Ammon's horn (tissue), 1 donor: ENCODE data around the gene ZNF473.
A peak's percentile ranks its signal among the peaks of the same experiment; 100 is the strongest.
"Not testable (repeated sequence)": the region's sequence is repeated elsewhere in the genome, so short reads cannot be mapped to it uniquely, and the experiment has no call there.

Experiments
- DNase-seq: peaks from one replicate; pipeline ENCODE4 v3.0.0-alpha.2; 2016; ENCODE audit warnings: low spot score

The ZNF473 gene

DNA sequence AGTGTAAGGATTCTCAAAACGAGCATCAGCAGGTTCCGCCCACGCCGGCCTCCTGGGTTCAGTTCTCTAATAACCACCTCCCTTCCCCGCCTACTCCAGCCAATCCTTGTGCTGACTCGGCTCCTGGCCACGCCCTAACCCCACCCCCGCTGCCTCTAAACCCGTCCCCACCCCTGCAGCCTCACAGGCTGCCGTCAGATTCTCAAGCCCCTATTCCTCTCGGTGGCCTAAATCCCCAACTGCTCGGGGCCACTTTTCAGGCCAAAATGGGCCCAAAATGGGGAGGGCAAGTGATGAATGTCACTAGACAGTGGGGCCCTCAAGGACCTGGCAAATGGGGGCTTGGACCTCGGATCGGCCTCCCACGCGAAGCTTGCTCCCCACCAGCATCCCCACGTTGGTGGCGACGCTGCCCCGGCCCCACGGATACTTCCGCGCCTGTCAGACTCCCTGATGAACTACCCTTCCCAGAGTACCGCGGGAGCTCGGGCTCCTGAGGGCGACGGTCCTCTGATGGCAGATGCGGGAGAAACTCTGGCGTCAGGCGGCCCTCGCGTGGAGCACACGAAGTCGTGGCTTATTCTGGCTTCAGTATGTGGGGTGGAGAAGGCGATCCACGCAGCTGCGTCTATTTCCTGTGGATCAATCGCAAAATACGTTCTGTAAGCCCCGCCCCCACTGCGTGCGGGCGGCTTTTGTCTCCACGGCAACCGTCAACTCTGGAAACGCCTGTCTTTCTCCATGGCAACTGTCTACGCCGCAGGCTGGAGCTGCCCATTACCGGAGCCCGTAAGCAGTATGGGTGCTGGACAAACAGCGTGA, 24.8 kb downstream of the ZNF473 start:
- peak; percentile 95 for DNase-seq

DNA sequence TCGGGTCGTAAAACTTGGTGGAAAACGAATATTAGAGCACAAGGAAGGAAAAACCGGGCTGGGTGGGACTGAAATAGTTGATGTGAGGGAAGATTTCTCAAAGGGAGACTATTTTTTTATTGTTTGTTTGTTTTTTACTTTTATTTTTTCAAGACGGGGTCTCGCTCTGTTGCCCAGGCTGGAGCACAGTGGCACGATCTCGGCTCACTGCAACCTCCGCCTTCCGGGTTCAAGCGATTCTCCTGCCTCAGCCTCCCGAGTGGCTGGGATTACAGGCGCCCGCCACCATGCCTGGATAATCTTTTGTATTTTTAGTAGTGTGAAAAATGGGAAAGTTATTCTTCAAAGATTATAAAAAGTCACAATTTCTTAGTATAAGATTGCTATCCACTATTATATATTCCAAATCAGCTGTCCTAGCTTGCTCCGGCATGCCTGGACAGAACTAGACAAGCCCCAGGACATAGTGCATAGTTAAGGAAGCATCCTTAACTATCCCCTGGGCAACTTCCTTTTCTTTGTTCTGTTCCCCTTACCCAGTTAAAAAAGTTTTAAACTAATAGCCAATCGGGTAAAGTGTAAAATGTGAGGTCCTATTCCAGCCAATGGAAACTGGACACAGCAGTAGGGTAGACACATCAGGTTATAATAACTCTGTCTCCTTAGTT, 25.6 kb downstream of the ZNF473 start:
- DNase-seq = not testable (repeated sequence)

DNA sequence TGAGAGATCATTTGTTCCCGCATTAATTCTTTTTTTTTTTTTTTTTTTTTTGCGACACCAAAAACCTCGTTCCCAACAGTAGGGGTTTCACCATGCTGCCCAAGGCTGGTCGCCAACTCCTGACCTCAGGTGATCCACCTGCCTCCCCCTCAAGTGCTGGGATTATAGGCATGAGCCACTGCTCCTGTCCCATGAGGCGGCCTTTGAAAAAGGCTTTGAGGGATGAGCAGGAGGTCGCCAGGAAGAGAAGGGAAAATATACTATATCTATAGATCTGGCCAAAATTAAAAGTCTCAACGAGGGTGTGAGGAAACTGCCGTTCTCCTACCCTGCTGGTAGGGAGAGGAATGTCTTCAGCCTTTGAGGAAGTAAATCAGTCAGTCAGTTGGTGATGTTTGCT, 26.2 kb downstream of the ZNF473 start:
- no peak for DNase-seq

DNA sequence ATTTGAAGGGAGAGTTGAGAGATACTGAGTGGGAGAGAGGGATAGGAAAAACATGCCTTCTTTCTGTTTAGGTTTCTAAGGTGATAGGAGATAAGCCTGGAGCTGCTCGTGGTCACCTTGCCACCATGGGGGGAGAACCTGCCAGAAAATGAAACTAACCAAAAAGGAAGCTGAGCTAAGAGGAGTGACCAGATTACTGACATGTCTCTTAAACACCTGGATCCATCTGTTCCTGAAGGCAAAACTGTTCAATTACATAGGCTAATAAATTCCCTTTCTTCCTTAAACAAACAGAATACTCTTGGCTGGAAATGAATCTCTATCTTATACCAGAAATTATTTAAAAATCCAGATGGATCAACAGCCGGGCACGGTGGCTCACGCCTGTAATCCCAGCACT, 27.3 kb downstream of the ZNF473 start:
- no peak for DNase-seq

DNA sequence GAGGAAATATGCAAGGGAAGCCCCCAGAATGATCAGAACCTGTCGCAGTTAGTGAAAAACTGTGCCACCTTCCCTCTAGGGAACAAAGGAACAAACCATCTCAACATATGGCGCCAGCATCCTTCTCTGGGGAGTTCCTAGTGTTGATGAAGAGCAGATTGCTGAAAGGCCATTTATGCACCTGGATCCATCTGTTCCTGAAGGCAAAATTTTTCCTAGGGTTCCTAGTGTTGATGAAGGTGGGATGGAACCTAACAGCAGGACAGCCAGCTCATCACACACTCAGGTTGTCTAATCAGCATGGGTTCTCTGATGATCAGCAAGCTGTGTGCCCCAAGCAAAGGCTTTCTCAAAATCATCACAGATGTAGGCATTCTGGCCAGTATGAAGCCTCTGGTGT, 32.6 kb downstream of the ZNF473 start:
- no peak for DNase-seq

DNA sequence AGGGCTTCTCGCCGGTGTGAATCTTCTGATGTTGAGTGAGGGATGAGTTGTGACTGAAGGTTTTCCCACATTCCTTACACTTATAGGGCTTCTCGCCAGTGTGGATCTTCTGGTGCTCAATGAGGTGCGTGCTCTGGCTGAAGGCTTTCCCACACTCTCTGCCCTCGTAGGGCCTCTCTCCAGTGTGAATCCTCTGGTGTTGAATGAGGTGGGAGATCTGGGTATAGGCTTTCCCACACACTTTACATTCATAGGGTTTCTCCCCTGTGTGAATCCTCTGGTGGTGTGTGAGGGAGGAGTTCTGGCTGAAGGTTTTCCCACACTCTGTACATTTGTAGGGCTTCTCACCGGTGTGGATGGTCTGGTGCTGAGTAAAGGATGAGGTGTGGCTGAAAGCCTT, 33.2 kb downstream of the ZNF473 start:
- no peak for DNase-seq

DNA sequence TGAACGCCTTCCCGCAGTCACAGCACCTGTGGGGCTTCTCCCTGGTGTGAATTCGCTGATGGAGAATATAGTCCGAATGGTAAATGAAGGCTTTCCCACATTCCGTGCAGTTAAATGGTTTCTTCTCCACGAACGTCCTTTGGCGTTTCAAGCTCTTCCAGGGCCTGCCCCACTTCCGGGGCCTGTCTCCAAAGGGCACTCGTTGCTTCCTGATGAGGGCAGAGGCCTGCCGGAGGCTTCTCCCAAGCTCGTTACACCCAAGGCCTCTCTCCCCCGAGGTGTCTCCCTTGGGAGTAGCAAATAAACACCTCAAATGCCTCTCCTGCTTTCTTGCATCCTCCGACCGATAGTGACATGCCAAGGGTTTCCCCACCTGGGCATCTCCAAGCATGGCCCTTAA, 34.3 kb downstream of the ZNF473 start:
- no peak for DNase-seq

DNA sequence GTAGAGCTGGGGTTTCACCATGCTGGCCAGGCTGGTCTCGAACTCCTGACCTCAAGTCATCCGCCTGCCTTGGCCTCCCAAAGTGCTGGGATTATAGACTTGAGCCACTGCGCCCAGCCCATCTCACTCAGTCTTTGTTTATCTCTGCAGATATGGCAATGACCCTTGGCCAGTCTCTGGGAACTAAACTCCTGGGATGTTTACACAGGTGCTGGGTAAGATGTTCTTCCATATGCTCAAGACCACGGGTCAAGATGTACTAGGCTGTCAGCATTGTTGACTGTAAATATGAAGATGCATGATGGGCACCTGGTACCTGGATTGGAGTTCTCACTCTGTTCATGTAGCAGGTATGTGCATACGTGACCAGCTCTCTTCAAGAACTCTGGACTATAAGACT, 35.8 kb downstream of the ZNF473 start:
- DNase-seq = no peak

DNA sequence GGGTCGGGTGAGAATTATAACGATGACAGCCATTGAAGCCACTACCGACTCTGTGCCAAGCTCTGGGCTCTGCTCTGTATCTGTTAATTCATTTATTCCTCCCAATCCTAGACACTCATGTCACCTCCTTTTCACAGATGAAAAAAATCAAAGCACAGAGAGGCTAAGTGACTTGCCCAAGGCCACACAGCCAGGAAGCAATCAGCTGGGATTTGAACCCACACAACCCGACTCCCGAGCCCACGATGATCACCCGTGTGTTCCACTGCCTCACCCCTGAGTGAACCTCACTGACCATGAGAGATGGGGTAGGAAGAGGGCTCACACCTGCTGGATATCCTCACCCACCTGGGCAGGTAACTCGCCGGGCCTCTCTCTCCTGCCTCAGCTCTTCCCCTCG, 40.1 kb downstream of the ZNF473 start:
- no peak for DNase-seq

DNA sequence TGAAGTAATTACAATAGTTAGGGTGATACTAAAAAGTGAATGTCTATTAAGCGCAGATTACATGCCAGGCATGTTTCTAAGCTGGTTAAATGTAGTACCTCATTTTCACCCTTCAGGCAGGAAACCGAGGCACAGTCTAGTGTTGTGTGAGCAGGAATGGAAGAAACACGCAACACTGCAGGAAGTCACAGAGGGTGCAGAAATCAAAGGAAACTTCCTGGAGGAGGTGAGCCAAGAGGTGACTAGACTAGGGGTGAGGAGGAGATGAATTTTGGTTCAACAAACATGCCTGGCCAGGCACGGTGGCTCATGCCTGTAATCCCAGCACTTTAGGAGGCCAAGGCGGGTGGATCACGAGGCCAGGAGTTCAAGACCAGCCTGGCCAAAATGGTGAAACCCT, 41.8 kb downstream of the ZNF473 start:
- DNase-seq = no peak

DNA sequence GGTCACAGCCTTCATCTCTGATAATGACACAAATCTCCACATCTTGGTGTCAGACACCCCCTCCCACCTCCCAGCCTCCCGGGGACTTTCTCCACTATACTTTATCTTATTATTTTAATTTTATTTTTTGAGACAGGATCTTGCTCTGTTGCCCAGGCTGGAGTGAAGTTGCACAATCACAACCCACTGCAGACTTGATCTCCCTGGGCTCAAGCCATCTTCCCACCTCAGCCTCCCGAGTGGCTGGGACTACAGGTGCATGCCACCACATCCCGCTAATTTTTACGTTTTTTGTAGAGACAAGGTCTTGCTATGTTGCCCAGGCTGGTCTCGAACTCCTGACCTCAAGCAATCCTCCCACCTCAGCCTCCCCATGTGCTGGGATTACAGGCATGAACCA, 42.6 kb downstream of the ZNF473 start:
- DNase-seq = not testable (repeated sequence)

DNA sequence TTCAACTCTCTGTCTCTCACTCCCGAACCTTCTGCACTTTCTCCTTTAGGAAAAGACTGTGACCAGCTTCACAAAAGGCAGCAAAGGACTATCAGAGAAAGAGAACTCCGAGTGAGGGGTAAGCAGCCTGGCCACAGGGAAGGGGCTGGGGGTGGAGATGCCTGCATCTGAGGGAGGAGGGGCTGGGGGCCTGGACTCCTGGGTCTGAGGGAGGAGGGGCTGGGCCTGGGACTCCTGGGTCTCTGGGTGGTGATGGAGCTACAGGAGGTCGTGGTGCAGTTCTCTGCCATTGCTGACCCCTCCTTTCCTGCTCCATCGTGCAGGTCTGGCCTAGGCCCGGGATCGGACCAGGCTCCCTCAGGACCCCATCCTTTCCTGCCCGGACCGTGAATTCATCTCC, 49.3 kb downstream of the ZNF473 start:
- not testable (repeated sequence) for DNase-seq

DNA sequence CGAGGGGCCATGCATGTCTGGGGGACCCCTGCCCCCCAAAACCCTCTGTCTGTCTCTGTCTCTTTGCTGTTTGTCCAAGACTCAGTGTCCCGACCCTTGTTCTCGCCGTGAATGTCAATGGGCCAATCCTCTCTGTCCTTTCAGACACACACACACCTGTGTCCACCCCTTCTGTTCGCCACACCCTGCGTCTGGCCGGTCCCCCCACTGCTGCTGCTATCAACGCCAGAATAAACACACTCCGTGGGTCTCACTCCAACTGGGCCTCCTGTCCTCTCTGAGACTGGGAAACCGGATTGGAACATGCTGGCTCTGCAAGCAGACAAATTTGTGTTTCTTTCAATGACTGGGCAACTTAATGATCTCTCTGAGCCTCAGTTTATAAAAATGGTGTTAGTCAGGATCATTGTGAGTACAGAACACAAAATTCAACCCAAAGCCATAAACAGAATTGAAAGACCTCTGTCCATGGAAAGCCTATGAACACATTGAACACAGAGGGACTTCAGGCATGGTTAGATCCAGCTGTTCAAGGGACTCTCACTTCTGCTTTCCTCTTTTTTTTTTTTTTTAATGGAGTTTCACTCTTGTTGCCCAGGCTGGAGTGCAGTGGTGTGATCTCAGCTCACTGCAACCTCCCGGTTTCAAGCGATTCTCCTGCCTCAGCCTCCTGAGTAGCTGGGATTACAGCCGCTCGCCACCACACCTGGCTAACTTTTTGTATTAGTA, 50.0 kb downstream of the ZNF473 start:
- DNase-seq = not testable (repeated sequence)

DNA sequence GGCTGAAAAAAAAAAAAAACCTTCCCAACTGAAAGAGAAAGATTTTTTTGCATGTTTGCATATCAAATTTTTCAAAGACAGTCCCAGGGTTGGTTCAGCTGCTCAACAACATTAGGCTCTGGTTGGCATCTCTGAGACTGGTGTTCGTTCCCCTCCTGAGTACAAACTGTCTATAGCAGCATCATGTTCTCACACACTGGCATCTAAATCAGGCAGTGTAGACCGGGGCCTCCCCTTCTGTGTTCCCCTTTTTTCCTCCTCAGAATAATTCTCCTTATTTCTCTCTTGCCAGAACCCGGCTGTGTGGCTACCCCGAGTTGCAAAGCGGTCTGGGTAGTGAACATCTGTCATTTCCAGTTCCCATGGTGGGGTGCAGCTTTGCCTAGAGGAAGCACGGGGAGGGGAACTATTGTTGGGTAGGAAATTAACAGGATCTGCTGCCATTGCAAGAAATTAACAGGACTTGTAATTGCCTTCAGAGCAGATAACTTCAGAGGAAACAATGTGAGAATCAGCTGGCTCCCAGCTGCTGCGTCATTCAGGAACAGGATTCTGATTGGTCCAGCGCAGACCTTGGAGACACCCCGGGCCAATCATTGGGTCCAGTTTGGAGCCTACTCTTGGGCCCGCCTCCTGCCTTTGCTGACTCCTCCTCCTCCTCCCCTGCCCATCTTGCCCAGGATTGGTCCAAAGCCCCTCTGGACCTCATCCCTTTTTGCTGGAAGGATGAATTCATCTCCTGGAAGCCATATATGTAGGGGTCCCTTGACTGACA, 51.0 kb downstream of the ZNF473 start:
- DNase-seq = not testable (repeated sequence)

DNA sequence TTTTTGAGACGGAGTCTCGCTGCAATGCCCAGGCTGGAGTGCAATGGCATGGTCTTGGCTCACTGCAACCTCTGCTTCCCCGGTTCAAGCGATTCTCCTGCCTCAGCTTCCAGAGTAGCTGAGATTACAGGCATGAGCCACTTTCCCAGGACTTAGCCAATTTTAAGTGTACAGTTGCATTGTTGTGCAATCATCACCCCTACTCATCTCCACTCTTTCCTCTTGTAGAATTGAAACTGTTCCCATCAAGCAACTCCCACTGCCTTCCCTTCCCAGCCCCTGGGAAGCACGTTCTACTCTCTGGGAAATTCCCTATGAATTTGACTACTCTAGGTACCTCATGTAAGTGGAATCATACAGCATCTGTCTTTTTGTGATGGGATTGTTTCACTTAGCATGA, 53.2 kb downstream of the ZNF473 start:
- DNase-seq = not testable (repeated sequence)

DNA sequence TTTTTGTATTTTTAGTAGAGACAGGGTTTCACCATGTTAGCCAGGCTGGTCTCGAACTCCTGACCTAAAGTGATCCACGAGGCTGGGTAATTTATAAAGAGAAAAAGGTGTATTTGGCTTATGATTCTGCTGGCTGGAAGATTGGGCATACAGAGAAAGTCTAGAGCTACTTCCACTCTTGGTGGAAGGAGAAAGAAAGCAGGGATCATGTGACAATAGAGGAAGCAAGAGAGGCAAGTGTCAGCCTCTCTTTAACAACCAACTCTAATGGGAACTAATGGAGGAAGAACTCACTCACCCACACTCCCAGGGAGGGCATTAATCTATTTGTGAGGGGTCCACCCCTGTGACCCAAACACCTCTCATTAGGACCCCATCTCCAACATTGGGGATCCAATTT, 58.6 kb downstream of the ZNF473 start:
- DNase-seq = peak; percentile 22

DNA sequence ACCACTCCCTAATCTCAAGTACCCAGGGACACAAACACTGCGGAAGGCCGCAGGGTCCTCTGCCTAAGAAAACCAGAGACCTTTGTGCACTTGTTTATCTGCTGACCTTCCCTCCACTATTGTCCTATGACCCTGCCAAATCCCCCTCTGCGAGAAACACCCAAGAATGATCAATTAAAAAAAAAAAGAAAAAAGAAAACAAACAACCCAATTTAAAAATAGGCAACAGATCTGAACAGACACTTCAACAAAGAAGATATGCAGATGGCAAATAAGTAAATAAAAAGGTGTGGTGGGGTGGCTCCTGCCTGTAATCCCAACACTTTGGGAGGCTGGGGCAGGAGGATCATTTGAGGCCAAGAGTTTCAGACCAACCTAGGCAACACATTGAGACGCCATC, 61.3 kb downstream of the ZNF473 start:
- DNase-seq = not testable (repeated sequence)

DNA sequence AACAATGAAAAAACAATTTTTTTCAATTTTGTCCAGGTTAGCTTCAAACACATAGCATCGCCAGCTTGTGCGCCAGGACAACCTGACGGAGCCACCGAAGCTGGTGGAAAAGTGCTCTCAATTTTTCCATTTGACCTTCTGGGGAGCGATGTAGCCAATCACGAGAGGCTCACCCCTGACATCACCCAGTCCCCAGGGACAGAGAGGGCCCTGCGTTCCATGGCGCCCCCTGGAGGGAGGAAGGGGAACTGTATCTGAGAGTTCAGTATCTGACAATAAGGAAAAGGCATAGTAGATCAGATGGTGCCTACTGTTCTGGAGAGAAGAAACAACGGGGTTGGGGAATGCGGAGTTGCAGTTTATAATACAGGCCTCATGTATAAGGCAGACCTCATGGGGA, 64.9 kb downstream of the ZNF473 start:
- not testable (repeated sequence) for DNase-seq

DNA sequence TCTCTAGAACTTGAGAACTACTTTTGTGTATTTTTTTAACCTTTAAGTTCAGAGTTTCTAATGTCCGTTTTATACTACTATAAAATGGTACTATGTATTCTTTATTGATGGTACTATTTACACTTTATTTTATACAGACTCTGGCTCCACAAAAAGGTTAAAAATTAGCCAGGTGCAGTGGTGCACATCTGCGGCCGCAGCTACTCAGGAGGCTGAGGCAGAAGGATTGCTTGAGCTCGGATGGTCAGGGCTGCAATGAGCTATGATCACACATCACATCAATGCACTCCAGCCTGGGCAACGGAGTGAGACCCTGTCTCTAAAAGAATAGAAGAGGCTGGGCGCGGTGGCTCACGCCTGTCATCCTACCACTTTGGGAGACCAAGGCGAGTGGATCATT, 66.0 kb downstream of the ZNF473 start:
- DNase-seq = not testable (repeated sequence)

DNA sequence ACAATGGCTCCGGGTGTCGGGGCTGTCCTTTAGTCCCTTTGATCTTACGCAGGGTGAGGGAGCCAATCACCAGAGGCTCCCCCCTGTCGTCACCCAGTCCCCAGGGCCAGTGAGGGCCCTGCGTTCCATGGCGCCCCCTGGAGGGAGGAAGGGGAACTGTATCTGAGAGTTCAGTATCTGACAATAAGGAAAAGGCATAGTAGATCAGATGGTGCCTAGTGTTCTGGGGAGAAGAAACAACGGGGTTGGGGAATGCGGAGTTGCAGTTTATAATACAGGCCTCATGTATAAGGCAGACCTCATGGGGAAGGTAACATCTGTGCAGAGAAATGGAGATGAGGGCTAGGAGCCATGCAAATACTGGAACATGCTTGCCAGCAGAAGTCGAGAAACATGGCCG, 66.8 kb downstream of the ZNF473 start:
- DNase-seq = not testable (repeated sequence)

DNA sequence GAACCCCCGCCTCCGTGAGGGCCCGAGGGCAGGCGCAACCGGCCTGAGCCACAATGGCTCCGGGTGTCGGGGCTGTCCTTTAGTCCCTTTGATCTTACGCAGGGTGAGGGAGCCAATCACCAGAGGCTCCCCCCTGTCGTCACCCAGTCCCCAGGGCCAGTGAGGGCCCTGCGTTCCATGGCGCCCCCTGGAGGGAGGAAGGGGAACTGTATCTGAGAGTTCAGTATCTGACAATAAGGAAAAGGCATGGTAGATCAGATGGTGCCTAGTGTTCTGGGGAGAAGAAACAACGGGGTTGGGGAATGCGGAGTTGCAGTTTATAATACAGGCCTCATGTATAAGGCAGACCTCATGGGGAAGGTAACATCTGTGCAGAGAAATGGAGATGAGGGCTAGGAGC, 72.1 kb downstream of the ZNF473 start:
- not testable (repeated sequence) for DNase-seq

DNA sequence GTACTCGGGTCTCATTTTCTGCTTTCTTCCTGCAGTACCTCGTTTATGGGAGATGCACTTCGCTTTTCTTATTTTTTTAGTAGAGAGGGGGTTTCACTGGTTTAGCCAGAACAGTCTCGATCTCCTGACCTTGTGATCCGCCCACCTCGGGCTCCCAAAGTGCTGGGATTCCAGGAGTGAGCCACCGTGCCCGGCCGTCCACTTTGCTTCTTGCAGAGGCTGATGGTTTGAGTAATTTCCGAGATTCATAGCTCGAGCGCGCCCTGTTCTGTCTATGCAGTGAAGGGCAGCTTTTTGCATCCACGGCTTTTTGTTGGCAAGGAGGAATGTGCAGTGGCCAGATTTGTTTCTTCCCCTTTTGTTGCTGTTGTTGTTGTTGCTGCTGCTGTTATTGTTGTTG, 73.1 kb downstream of the ZNF473 start:
- not testable (repeated sequence) for DNase-seq
